ENCODE data around the gene TTC9. TPM values are rescaled to one million over a fixed set of nuclear protein-coding genes. Genes with fewer than 3 reads are reported as not detected.
"Not testable (repeated sequence)": the region's sequence is repeated elsewhere in the genome, so short reads cannot be mapped to it uniquely, and the experiment has no call there.

The TTC9 gene
- total and polyA plus RNA-seq, 2 donors = 1.8 to 6.1 TPM

DNA sequence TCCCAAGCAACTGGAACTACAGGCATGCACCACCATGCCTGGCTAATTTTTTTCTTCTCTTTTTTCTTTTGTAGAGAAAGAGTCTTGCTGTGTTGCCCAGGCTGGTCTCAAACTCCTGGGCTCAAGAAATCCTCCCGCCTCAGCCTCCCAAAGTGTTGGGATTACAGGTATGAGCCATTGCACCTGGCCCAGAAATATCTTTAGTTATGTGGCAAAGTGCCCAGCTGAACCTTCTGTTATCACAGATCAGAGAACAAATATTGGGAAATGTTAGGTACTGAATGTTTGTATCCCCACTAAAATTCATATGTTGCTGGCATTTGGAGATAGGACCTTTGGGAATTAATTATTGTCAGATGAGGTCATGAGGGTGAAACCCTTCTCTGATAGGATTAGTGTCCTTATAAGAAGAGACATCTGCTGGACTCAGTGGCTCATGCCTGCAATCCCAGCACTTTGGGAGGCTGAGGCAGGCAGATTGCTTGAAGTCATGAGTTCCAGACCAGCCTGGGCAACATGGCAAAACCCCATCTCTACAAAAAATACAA lies 62.0 kb downstream of the TTC9 start:
- DNase-seq (ENCODE audit: low read depth in 6 of 9, low spot score in 9 of 9); H3K4me1 ChIP-seq (ENCODE audit: control insufficient read depth in 2 of 2, insufficient read depth in 2 of 2, low read length in 2 of 2); H3K36me3 ChIP-seq (ENCODE audit: control insufficient read depth in 2 of 2, insufficient read depth in 2 of 2, low read length in 1 of 2); H3K27ac ChIP-seq (ENCODE audit: low read depth in 1 of 2, low read length in 1 of 2); H3K4me3 ChIP-seq (ENCODE audit: low read length in 2 of 2); H3K9me3 ChIP-seq (ENCODE audit: control insufficient read depth in 2 of 2, insufficient read depth in 1 of 2, low read length in 1 of 2); H3K27me3 ChIP-seq (ENCODE audit: control insufficient read depth in 2 of 2, insufficient read depth in 1 of 2, low read length in 1 of 2): not testable (repeated sequence)
- 96% methylated on average over 1 of the region's 1 CpG for WGBS

DNA sequence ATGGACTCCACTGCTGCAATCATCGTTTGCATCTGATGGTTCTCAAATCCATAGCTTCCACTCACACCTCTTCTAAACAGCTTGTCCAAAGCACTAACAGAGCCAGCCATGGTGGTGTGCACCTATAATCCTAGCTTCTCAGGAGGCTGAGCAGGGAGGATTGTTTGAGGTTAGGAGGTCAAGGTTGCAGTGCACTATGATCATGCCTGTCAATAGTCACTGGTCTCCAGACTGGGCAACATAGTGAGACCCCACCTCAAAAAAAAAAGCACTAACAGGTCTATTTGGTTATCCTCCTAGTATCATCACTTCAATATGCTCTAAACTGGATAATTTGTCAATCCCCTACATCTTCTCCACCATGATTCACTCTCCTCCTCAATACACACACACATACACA lies 63.2 kb downstream of the TTC9 start:
- H3K4me1 ChIP-seq (ENCODE audit: control insufficient read depth in 2 of 2, insufficient read depth in 2 of 2, low read length in 2 of 2) = no peaks in the 10 kb centered on the region
- H3K27ac ChIP-seq (ENCODE audit: low read depth in 1 of 2, low read length in 1 of 2) = no peak overlapping the region
- no peaks in the 10 kb centered on the region for H3K36me3 ChIP-seq (ENCODE audit: control insufficient read depth in 2 of 2, insufficient read depth in 2 of 2, low read length in 1 of 2)
- no peaks in the 10 kb centered on the region for H3K9me3 ChIP-seq (ENCODE audit: control insufficient read depth in 2 of 2, insufficient read depth in 1 of 2, low read length in 1 of 2)
- no peak overlapping the region for H3K4me3 ChIP-seq (ENCODE audit: low read length in 2 of 2)
- no peaks in the 10 kb centered on the region for H3K27me3 ChIP-seq (ENCODE audit: control insufficient read depth in 2 of 2, insufficient read depth in 1 of 2, low read length in 1 of 2)
- DNase-seq (ENCODE audit: low read depth in 6 of 9, low spot score in 9 of 9) = no peak
- 95% methylated on average over 1 of the region's 1 CpG for WGBS

DNA sequence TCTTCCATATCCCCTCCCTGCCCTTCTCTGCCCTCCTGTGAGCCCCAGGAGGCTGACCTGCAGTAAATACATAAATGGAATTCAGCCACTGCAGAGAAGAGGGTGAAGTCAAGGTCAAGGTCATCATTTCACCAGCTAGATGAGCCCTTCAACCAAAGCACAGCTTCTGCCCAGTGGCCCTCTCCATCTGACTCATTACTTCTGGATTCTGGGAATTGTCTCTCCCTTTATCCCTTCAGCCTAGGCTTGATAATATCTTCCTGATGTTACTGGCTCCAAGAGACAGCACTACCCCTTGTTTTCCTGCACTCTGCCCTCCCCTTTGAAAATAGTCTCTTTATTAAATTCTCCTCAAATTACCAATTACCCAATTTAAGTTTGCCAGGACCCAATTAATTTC lies 64.5 kb downstream of the TTC9 start:
- H3K4me3 ChIP-seq (ENCODE audit: low read length in 2 of 2) = no peak overlapping the region
- DNase-seq (ENCODE audit: low read depth in 6 of 9, low spot score in 9 of 9) = no peak
- H3K27me3 ChIP-seq (ENCODE audit: control insufficient read depth in 2 of 2, insufficient read depth in 1 of 2, low read length in 1 of 2) = no peaks in the 10 kb centered on the region
- H3K27ac ChIP-seq (ENCODE audit: low read depth in 1 of 2, low read length in 1 of 2) = no peak overlapping the region
- H3K36me3 ChIP-seq (ENCODE audit: control insufficient read depth in 2 of 2, insufficient read depth in 2 of 2, low read length in 1 of 2) = no peaks in the 10 kb centered on the region
- H3K4me1 ChIP-seq (ENCODE audit: control insufficient read depth in 2 of 2, insufficient read depth in 2 of 2, low read length in 2 of 2) = no peaks in the 10 kb centered on the region
- H3K9me3 ChIP-seq (ENCODE audit: control insufficient read depth in 2 of 2, insufficient read depth in 1 of 2, low read length in 1 of 2) = no peaks in the 10 kb centered on the region

DNA sequence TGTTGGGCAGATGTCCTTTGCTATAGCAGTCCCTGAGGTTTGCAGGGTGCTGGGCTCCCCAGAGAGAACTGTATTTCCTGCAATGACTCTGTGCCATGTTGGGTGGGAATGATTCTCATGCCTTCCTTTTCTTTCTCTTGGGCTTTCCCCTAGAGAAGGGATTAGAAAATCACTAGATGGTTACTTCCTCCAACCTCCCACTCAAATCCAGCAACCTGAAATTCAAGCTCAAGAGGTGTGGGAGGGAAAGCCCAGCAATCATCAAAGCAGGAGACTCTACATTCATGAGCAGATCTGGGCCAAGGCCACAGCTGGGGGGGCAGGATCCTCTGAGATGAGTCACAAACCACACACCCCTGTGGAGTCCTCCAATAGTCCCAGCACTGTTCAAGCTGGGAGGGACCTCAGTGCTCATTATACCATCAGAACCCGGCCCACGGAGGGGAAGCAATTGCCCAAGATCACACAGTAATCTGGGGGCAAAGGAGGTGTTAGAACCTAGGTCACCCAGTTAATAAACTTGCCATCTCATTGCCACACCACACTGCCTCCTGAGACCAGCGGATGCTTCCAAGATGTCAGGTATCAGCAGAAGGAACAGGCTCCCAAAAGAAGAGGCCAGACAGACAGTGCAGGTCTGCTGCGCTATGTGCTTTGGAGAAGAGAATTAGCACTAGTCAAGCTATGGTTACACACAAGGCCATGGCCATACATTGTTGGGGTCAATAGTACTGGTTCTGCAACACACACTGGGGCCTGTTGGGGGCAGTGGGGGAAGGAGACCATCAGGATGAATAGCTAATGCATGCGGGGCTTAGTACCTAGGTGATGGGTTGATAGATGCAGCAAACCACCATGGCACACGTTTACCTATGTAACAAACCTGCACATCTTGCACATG lies 65.7 kb downstream of the TTC9 start:
- Histone ChIP-seq H3K4me1 (ENCODE audit: control insufficient read depth in 2 of 2, insufficient read depth in 2 of 2, low read length in 2 of 2) (no peaks in the 10 kb centered on the region), H3K4me3 (ENCODE audit: low read length in 2 of 2) (no peak overlapping the region), H3K27ac (ENCODE audit: low read depth in 1 of 2, low read length in 1 of 2) (no peak overlapping the region), H3K36me3 (ENCODE audit: control insufficient read depth in 2 of 2, insufficient read depth in 2 of 2, low read length in 1 of 2) (no peaks in the 10 kb centered on the region), H3K27me3 (ENCODE audit: control insufficient read depth in 2 of 2, insufficient read depth in 1 of 2, low read length in 1 of 2) (no peaks in the 10 kb centered on the region), H3K9me3 (ENCODE audit: control insufficient read depth in 2 of 2, insufficient read depth in 1 of 2, low read length in 1 of 2) (no peaks in the 10 kb centered on the region)
- DNase-seq (ENCODE audit: low read depth in 6 of 9, low spot score in 9 of 9) = no peak
- 96% methylated on average over 6 of the region's 6 CpGs for WGBS

DNA sequence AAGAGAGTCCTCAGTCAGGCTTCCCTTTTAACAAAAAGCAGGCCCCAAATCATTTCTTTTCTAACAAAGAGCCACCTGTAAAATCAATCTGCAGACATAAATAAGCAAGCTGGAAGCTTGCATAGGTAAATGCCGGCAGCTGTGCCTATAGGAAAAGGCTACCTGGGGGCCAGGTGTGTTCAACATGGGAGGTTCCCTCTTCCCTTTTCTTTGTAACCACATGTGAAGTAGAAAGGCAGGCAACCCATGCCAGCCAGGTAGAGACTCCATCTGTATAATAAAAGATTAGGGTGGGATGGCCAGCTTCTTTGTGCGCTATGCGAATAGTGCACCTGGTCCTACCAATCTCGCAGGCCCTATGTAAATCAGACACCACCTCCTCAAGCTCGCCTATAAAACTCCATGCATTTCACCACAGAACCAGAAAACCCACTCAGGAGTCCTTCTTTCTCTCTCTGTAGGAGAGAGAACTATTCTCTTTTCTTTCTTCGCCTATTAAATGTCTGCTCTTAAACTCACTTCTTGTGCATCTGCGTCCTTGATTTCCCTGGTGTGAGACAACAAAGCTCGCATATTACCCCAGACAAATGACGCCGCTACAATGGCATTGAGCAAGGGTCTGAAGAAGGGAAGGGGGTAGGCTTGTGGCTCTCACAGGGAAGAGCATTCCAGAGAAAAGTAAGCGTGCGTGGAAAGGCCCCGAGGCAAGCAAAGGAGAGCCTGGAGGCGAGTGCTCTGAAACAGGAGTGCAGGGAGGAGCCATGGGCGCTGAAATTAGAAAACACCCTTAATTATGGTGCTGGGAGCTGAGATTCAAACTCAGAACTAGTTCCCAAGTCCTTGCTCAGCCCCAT lies 67.2 kb downstream of the TTC9 start:
- Histone ChIP-seq H3K36me3 (ENCODE audit: control insufficient read depth in 2 of 2, insufficient read depth in 2 of 2, low read length in 1 of 2) (no peaks in the 10 kb centered on the region), H3K27ac (ENCODE audit: low read depth in 1 of 2, low read length in 1 of 2) (no peak overlapping the region), H3K4me1 (ENCODE audit: control insufficient read depth in 2 of 2, insufficient read depth in 2 of 2, low read length in 2 of 2) (no peaks in the 10 kb centered on the region), H3K4me3 (ENCODE audit: low read length in 2 of 2) (no peak overlapping the region), H3K27me3 (ENCODE audit: control insufficient read depth in 2 of 2, insufficient read depth in 1 of 2, low read length in 1 of 2) (no peaks in the 10 kb centered on the region), H3K9me3 (ENCODE audit: control insufficient read depth in 2 of 2, insufficient read depth in 1 of 2, low read length in 1 of 2) (no peaks in the 10 kb centered on the region)
- no peak for DNase-seq (ENCODE audit: low read depth in 6 of 9, low spot score in 9 of 9)
- 97% methylated on average over 15 of the region's 15 CpGs for WGBS

DNA sequence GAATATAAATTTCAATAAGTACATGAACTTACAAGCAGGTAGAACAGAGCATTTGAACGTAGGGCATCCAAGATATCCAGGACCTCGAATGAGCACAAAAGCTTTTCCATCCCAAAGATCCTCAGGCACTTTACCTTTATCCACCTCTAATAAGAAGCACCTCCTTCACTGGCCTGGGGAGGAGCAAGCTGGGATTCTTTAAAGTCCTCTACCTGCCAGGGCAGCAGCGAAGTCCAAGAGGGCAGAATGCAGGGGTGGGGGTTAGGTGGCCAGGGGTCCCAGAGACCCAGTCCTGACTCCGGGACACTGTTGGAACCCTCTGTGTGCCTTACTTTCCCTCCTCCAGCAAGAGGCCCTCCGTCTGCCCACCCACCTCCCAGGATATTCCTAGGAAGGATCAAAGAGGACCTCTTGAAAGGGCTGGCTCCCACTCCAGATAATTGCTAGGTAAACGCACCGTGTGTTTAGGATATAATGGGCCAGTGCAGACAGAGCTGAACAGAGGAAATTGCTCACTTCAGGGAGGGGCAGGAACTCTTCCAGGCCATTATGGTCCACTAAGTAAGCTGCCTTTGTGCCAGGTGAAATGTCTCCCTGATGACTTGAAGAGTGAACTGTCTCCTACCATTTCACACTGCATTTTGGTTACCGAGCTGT lies 68.1 kb downstream of the TTC9 start:
- no peak for DNase-seq (ENCODE audit: low read depth in 6 of 9, low spot score in 9 of 9)
- H3K27ac ChIP-seq (ENCODE audit: low read depth in 1 of 2, low read length in 1 of 2) = no peak overlapping the region
- H3K36me3 ChIP-seq (ENCODE audit: control insufficient read depth in 2 of 2, insufficient read depth in 2 of 2, low read length in 1 of 2) = no peaks in the 10 kb centered on the region
- H3K4me1 ChIP-seq (ENCODE audit: control insufficient read depth in 2 of 2, insufficient read depth in 2 of 2, low read length in 2 of 2) = no peaks in the 10 kb centered on the region
- no peak overlapping the region for H3K4me3 ChIP-seq (ENCODE audit: low read length in 2 of 2)
- WGBS = 94% methylated on average over 8 of the region's 8 CpGs
- H3K27me3 ChIP-seq (ENCODE audit: control insufficient read depth in 2 of 2, insufficient read depth in 1 of 2, low read length in 1 of 2) = no peaks in the 10 kb centered on the region
- H3K9me3 ChIP-seq (ENCODE audit: control insufficient read depth in 2 of 2, insufficient read depth in 1 of 2, low read length in 1 of 2) = no peaks in the 10 kb centered on the region

DNA sequence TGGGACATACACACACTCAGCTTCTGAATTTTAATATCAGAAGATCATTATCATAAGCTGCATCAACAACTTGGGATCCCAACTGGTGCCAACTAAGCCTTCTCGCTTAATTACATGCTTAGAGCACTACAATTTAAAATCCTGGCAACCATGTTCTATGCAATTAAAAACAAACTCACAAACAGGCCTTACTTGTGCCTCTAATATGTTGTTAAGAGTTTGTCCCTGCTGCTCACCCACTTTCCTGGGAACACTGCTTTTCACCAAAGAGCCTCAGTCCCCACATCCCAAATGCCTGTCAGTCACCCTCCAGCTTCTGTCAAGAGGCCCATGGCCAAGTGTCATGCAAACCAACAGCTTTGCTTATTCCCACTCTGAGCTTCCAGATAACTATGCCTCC lies 69.7 kb downstream of the TTC9 start:
- H3K27me3 ChIP-seq (ENCODE audit: control insufficient read depth in 2 of 2, insufficient read depth in 1 of 2, low read length in 1 of 2) = peaks cover 0 to 3% of the 10 kb centered on the region in 2 donors
- WGBS = 98% methylated on average over 1 of the region's 1 CpG
- no peak for DNase-seq (ENCODE audit: low read depth in 6 of 9, low spot score in 9 of 9)
- no peaks in the 10 kb centered on the region for H3K9me3 ChIP-seq (ENCODE audit: control insufficient read depth in 2 of 2, insufficient read depth in 1 of 2, low read length in 1 of 2)
- H3K36me3 ChIP-seq (ENCODE audit: control insufficient read depth in 2 of 2, insufficient read depth in 2 of 2, low read length in 1 of 2) = no peaks in the 10 kb centered on the region
- no peaks in the 10 kb centered on the region for H3K4me1 ChIP-seq (ENCODE audit: control insufficient read depth in 2 of 2, insufficient read depth in 2 of 2, low read length in 2 of 2)
- no peak overlapping the region for H3K27ac ChIP-seq (ENCODE audit: low read depth in 1 of 2, low read length in 1 of 2)
- H3K4me3 ChIP-seq (ENCODE audit: low read length in 2 of 2) = no peak overlapping the region

DNA sequence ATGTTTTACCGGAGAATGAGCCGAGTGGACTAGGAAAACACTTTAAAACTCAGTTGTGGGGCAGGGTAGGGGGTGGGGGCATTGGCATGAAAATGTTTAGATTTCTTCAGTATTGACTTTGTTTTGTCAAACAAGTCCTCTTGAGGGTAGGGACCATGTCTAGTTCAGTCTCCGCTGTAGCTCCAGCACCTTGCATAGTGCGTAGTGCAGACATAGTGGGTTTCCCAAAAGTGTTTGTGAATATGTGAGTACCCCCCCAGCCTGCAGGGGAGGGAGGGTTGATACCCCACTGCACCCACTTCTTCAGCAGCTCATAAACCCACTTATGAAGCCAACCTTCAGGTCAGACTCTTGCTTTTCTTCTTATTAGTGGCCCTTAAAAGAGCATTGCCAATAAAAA lies 71.4 kb downstream of the TTC9 start:
- H3K9me3 ChIP-seq (ENCODE audit: control insufficient read depth in 2 of 2, insufficient read depth in 1 of 2, low read length in 1 of 2) = no peaks in the 10 kb centered on the region
- no peaks in the 10 kb centered on the region for H3K36me3 ChIP-seq (ENCODE audit: control insufficient read depth in 2 of 2, insufficient read depth in 2 of 2, low read length in 1 of 2)
- H3K27me3 ChIP-seq (ENCODE audit: control insufficient read depth in 2 of 2, insufficient read depth in 1 of 2, low read length in 1 of 2) = peaks cover 0 to 3% of the 10 kb centered on the region in 2 donors
- 83% methylated on average over 4 of the region's 4 CpGs for WGBS
- no peak overlapping the region for H3K27ac ChIP-seq (ENCODE audit: low read depth in 1 of 2, low read length in 1 of 2)
- no peaks in the 10 kb centered on the region for H3K4me1 ChIP-seq (ENCODE audit: control insufficient read depth in 2 of 2, insufficient read depth in 2 of 2, low read length in 2 of 2)
- H3K4me3 ChIP-seq (ENCODE audit: low read length in 2 of 2) = no peak overlapping the region
- DNase-seq (ENCODE audit: low read depth in 6 of 9, low spot score in 9 of 9) = no peak
